Anterior cingulate cortex (tissue), 58 donors: ENCODE data around the gene QARS1.

ENCODE experiments used
- DNase-seq, 58 donors: peaks; one replicate each; lab custom pipeline; 2025; lab: John Stamatoyannopoulos, UW

Gene QARS1

GRCh38 chr3:49121132-49121736 is 16.7 kb upstream of the QARS1 start:
- peak in 2 of 58 donors; percentile 25 to 53 for DNase-seq

DNA sequence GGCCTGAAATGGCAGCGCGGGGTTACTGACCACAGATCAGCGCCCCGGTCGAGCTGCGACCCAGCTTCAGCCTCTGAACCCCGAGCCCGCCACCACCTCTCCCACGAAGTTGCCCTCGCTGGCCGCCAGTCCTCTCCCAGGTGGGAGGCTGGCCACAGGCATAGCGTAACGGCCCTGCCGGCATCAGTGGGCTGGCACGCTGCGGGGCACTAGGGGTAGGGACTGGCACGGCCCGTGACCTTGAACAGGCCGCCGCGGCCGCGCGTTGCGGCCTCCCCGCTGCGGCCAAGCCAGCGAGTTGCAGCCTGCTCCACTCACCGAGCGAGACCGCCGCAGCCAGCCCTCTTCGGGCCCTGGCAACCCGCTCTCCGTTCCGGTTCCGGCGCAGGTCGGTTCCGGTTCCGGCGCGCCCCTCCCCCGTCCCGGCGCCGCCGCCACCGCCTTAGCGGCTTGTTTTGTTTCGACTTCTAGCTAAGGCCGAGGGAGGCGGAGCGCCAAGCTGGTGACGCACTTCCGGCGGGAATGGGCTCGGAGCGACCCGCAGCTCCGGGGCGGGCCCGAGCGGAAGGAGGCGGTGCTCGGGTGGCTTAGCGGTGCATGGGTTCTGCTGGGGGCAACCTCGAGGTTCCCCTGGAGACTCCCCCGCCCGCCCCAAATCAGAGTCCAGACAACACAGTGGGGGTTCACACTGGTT is 16.0 kb upstream of the QARS1 start, which contains the start of gene USP19:
TSS of gene USP19 (minus strand) at position 386 of the 694 bp plus-strand sequence. CDS start 1,678 bp downstream, outside the sequence.
- DNase-seq: peak; percentile 45 to 95 (median 92)

- no peak for DNase-seq
These were observed 15.5 kb upstream of the QARS1 start for GRCh38 chr3:49120096-49120437.

- DNase-seq: peak in 1 of 58 donors; percentile 3
These were observed 14.9 kb upstream of the QARS1 start for GRCh38 chr3:49119439-49119838.

GRCh38 chr3:49119036-49119435 is 14.5 kb upstream of the QARS1 start:
- peak in 9 of 58 donors; percentile 2 to 40 (median 16) for DNase-seq

- DNase-seq: no peak
These were observed 7.7 kb upstream of the QARS1 start for GRCh38 chr3:49112262-49112661.

GRCh38 chr3:49111347-49111746 is 6.8 kb upstream of the QARS1 start:
- no peak for DNase-seq

- DNase-seq: no peak
These were observed 6.2 kb upstream of the QARS1 start for GRCh38 chr3:49110780-49111179.

DNA sequence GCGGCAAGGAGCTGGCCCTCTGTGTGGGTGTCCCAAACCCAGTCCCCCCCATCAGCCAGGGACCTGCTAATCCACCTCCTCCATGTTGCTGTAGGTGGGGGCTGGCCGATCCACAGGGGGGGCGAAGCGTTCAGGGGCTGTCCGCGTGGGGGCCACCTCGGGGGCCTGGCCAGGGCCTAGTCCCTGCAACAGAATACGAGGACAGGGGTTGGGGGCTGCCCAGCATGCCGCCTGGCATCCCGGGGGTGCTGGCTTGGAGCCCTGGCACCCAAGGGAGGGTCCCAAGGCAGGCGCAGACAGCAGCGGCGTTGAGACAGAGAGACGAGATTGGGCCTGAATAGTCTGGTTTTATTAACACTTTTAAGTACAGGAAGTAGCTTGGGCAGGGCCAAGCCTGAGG is 3.8 kb upstream of the QARS1 start:
- no peak for DNase-seq

GRCh38 chr3:49104052-49104426 is 518 bp downstream of the QARS1 start:
- DNase-seq: no peak

DNA sequence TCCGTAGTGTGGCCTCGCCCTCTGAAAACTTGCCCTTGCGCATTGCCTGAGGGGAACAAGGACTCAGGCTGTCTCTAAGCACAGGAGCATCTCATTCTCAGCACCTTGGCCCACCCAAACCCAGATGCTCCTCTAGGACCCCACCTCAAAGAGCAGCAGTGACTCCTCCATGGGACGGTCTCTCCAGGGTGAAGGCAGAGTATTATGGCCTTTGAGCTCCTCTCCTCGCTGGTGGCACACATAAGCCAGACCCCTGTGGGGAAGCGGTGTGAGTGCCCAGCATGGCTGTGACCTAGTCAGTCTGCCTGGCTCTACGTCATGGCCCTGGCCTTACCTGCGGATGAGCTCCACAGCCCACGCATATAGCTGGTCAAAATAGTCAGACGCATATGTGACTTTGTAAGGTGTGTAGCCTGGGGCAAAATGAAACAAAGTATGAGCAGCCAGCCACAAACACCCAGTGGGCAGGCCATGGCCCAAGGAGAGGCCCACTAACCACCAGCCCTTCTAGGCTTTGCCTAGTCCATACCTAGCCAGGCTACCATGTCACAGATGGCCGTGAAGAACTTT is 4.4 kb downstream of the QARS1 start:
- DNase-seq: no peak

GRCh38 chr3:49098910-49099630 is 5.5 kb downstream of the QARS1 start:
- DNase-seq: no peak

DNA sequence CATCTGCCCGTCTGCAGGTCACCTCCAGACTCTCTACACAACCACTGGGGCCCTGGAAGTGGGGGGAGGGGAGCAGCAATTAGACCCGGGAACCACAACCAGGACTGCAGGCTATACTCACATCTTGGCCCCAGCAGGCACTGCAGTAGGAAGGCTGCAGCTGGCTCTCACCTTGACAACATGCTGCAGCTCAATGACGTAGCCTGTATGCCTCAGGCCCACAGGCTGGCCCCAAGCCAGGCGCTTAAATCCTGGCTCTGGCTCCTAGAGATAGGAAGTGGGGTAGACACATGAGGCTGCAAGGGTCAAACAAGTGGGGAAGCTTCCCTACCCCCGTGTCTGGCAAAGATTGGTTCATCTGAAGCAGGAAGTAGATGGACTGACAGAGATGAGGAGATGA is 6.1 kb downstream of the QARS1 start:
- DNase-seq: no peak

- DNase-seq: peak; percentile 89 to 100 (median 98)
These were observed 10.4 kb downstream of the QARS1 start, which contains the start of gene QRICH1 for GRCh38 chr3:49093853-49094767. QRICH1 (minus strand) TSS chr3:49094071; CDS start chr3:49077017, 17,054 bp downstream.

- peak; percentile 28 to 87 (median 73) for DNase-seq
These were observed 11.4 kb downstream of the QARS1 start for GRCh38 chr3:49092938-49093852.

DNA sequence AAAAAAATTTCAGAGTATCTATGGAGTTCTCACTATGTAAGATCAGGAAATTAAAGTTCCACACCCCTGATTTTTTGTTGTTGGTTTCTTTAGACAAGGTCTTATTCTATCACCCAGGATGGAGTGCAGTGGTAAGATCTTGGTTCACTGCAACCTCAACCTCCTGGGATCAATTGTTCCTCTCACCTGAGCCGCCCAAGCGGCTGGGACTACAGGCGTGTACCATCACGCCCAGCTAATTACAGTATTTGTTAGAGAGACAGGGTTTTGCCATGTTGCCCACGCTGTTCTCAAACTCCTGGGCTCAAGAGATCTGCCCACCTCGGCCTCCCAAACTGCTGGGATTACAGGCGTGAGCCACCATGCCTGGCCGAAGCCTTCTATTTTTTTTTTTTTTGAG is 23.1 kb downstream of the QARS1 start:
- DNase-seq: no peak

GRCh38 chr3:49079270-49079669 is 25.3 kb downstream of the QARS1 start:
- DNase-seq: no peak

GRCh38 chr3:49076646-49077045 is 27.9 kb downstream of the QARS1 start:
- no peak for DNase-seq

DNA sequence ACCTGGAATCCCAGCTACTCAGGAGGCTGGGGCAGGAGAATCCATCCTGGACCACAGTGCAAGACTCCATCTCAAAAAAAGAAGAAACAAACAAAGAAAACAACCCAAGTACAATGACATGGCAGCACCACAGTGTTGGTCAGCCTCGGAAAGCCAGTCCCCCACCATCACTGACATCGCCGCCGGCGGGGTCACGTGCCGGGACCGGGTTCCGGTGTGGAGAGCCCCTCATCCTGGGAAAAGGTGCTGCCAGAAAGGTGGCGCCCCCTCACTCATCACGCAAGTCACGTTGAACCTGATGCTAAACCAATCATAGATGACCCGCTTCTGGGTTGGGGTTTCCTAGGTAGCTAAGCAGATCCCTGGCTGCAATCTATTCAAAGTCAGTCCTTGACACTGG is 28.4 kb downstream of the QARS1 start:
- no peak for DNase-seq
